Neuron (in vitro differentiated cells): Measurements from ENCODE around the gene CAMK2A.

ENCODE experiments used
- H2AFZ ChIP-seq: one replicate; pipeline ENCODE4 v1.6.1; 2013; ENCODE audit warnings: low read depth, mild to moderate bottlenecking, inconsistent platforms, low read length, moderate library complexity
- H3K27me3 ChIP-seq: one replicate; pipeline ENCODE4 v1.6.1; 2013; ENCODE audit warnings: low read length; ENCODE audit not compliant: insufficient read depth
- H3K36me3 ChIP-seq: one replicate; pipeline ENCODE4 v1.6.1; 2013; ENCODE audit warnings: low read length; ENCODE audit not compliant: insufficient read depth
- H3K4me1 ChIP-seq: one replicate; pipeline ENCODE4 v1.6.1; 2013; ENCODE audit warnings: low read length; ENCODE audit not compliant: insufficient read depth
- H3K4me3 ChIP-seq: 2 replicates; pipeline ENCODE4 v1.5.1; 2013; ENCODE audit warnings: mild to moderate bottlenecking, low read length, moderate library complexity
- H3K9me3 ChIP-seq: one replicate; pipeline ENCODE4 v1.6.1; 2013; ENCODE audit warnings: low read length

Gene CAMK2A

GRCh38 chr5:150189728-150190502, 99.7 kb downstream of the CAMK2A start, which contains the start of gene SLC6A7:
Gene SLC6A7 (plus strand): TSS chr5:150190062. CDS start chr5:150190328, 266 bp downstream.
- no peaks in the 10 kb centered on the region for H3K36me3 ChIP-seq
- peaks cover 86% of the 10 kb centered on the region for H3K27me3 ChIP-seq
- no peak within 1 kb of the TSS for H2AFZ ChIP-seq
- no peaks in the 10 kb centered on the region for H3K9me3 ChIP-seq
- no peak within 1 kb of the TSS for H3K4me3 ChIP-seq
- H3K4me1 ChIP-seq = no peaks in the 10 kb centered on the region

- peaks cover 82% of the 10 kb centered on the region for H3K27me3 ChIP-seq
- H3K36me3 ChIP-seq = no peaks in the 10 kb centered on the region
- no peaks in the 10 kb centered on the region for H3K9me3 ChIP-seq
- H3K4me3 ChIP-seq = no peak overlapping the region
- no peak overlapping the region for H2AFZ ChIP-seq
- no peaks in the 10 kb centered on the region for H3K4me1 ChIP-seq
Observed at GRCh38 chr5:150189326-150189725, 100.2 kb downstream of the CAMK2A start.

GRCh38 chr5:150188146-150188842, 101.3 kb downstream of the CAMK2A start:
- Histone ChIP-seq H3K36me3 (no peaks in the 10 kb centered on the region), H3K4me3 (no peak overlapping the region), H3K9me3 (no peaks in the 10 kb centered on the region), H3K4me1 (no peaks in the 10 kb centered on the region), H3K27me3 (peaks cover 81% of the 10 kb centered on the region), H2AFZ (no peak overlapping the region)

- peaks cover 67% of the 10 kb centered on the region for H3K27me3 ChIP-seq
- H3K4me1 ChIP-seq = no peaks in the 10 kb centered on the region
- H3K9me3 ChIP-seq = no peaks in the 10 kb centered on the region
- H3K4me3 ChIP-seq = no peak overlapping the region
- H3K36me3 ChIP-seq = no peaks in the 10 kb centered on the region
- H2AFZ ChIP-seq = no peak overlapping the region
Observed at GRCh38 chr5:150186897-150187296, 102.7 kb downstream of the CAMK2A start.

GRCh38 chr5:150186137-150186536, 103.4 kb downstream of the CAMK2A start:
- no peaks in the 10 kb centered on the region for H3K4me1 ChIP-seq
- no peaks in the 10 kb centered on the region for H3K9me3 ChIP-seq
- H3K27me3 ChIP-seq = peaks cover 62% of the 10 kb centered on the region
- no peak overlapping the region for H2AFZ ChIP-seq
- no peaks in the 10 kb centered on the region for H3K36me3 ChIP-seq
- H3K4me3 ChIP-seq = no peak overlapping the region

GRCh38 chr5:150184990-150185912, 104.3 kb downstream of the CAMK2A start:
- H3K4me1 ChIP-seq = no peaks in the 10 kb centered on the region
- peaks cover 53% of the 10 kb centered on the region for H3K27me3 ChIP-seq
- no peak overlapping the region for H2AFZ ChIP-seq
- no peaks in the 10 kb centered on the region for H3K36me3 ChIP-seq
- no peak overlapping the region for H3K4me3 ChIP-seq
- H3K9me3 ChIP-seq = no peaks in the 10 kb centered on the region

- no peaks in the 10 kb centered on the region for H3K9me3 ChIP-seq
- H3K27me3 ChIP-seq = peaks cover 40% of the 10 kb centered on the region
- no peak overlapping the region for H2AFZ ChIP-seq
- H3K36me3 ChIP-seq = no peaks in the 10 kb centered on the region
- no peaks in the 10 kb centered on the region for H3K4me1 ChIP-seq
- no peak overlapping the region for H3K4me3 ChIP-seq
Observed at GRCh38 chr5:150184006-150184405, 105.6 kb downstream of the CAMK2A start.

GRCh38 chr5:150183436-150183835, 106.1 kb downstream of the CAMK2A start:
- no peaks in the 10 kb centered on the region for H3K4me1 ChIP-seq
- H2AFZ ChIP-seq = no peak overlapping the region
- no peak overlapping the region for H3K4me3 ChIP-seq
- peaks cover 35% of the 10 kb centered on the region for H3K27me3 ChIP-seq
- no peaks in the 10 kb centered on the region for H3K9me3 ChIP-seq
- H3K36me3 ChIP-seq = no peaks in the 10 kb centered on the region

GRCh38 chr5:150182774-150183173, 106.8 kb downstream of the CAMK2A start:
- H3K27me3 ChIP-seq = peaks cover 28% of the 10 kb centered on the region
- H3K36me3 ChIP-seq = no peaks in the 10 kb centered on the region
- no peaks in the 10 kb centered on the region for H3K9me3 ChIP-seq
- no peak overlapping the region for H3K4me3 ChIP-seq
- no peak overlapping the region for H2AFZ ChIP-seq
- H3K4me1 ChIP-seq = no peaks in the 10 kb centered on the region

GRCh38 chr5:150181766-150182545, 107.6 kb downstream of the CAMK2A start:
- H3K9me3 ChIP-seq = no peaks in the 10 kb centered on the region
- H3K4me1 ChIP-seq = no peaks in the 10 kb centered on the region
- no peaks in the 10 kb centered on the region for H3K36me3 ChIP-seq
- H3K27me3 ChIP-seq = peaks cover 24% of the 10 kb centered on the region
- no peak overlapping the region for H2AFZ ChIP-seq
- H3K4me3 ChIP-seq = no peak overlapping the region

- H3K9me3 ChIP-seq = no peaks in the 10 kb centered on the region
- H3K4me1 ChIP-seq = no peaks in the 10 kb centered on the region
- H3K36me3 ChIP-seq = no peaks in the 10 kb centered on the region
- no peak overlapping the region for H3K4me3 ChIP-seq
- H3K27me3 ChIP-seq = peaks cover 15% of the 10 kb centered on the region
- no peak overlapping the region for H2AFZ ChIP-seq
Observed at GRCh38 chr5:150181027-150181426, 108.5 kb downstream of the CAMK2A start.

GRCh38 chr5:150180241-150181026, 109.1 kb downstream of the CAMK2A start:
- Histone ChIP-seq H2AFZ (no peak overlapping the region), H3K9me3 (no peaks in the 10 kb centered on the region), H3K27me3 (peaks cover 11% of the 10 kb centered on the region), H3K4me1 (no peaks in the 10 kb centered on the region), H3K36me3 (no peaks in the 10 kb centered on the region), H3K4me3 (no peak overlapping the region)
